Sciatic nerve (tissue), 1 donor: ENCODE data around the gene DAB2. TPM values are rescaled to one million over a fixed set of nuclear protein-coding genes. Genes with fewer than 3 reads are reported as not detected.

Source experiments
- total RNA-seq: library from RNA; stranded (reverse); fragmentation: NEBNext Ultra II Directional; extraction: Animal tissue kit (Norgen Biotek cat#: 25700); gene quantifications from one replicate; pipeline ENCODE4 v1.2.1, GENCODE V29; 2021
- donor health status: DM: no; HTN: no; CAD: no.

DAB2 gene
- total RNA-seq, 1 donor from 2014 or later, result 151 TPM

Other genes with a start within 250 kb of the DAB2 start
- 31.3 TPM for gene FYB1, start 205.4 kb downstream of the DAB2 start, total RNA-seq
- not detected for gene C9, start 60.5 kb downstream of the DAB2 start, total RNA-seq